SK-N-SH (cell line): Measurements from ENCODE around the gene DHRS13.

Source experiments
- POLR2AphosphoS5 ChIP-seq: IDR thresholded peaks from 2 replicates; pipeline ENCODE4 v1.6.1; 2012; ENCODE audit warnings: low read depth, low read length
- TF ChIP-seq, protein P1 (sequence below): fragments of 200-600 bp; sonication (generic); IDR thresholded peaks from 2 replicates; pipeline ENCODE4 v1.6.1; 2017; ENCODE audit warnings: antibody characterized with exemption, mild to moderate bottlenecking, moderate library complexity

GRCh38 chr17:28855336-28855679 lies 47.6 kb downstream of the DHRS13 start:
- TF ChIP-seq POLR2AphosphoS5: no peak
- TF ChIP-seq, protein P1, sequence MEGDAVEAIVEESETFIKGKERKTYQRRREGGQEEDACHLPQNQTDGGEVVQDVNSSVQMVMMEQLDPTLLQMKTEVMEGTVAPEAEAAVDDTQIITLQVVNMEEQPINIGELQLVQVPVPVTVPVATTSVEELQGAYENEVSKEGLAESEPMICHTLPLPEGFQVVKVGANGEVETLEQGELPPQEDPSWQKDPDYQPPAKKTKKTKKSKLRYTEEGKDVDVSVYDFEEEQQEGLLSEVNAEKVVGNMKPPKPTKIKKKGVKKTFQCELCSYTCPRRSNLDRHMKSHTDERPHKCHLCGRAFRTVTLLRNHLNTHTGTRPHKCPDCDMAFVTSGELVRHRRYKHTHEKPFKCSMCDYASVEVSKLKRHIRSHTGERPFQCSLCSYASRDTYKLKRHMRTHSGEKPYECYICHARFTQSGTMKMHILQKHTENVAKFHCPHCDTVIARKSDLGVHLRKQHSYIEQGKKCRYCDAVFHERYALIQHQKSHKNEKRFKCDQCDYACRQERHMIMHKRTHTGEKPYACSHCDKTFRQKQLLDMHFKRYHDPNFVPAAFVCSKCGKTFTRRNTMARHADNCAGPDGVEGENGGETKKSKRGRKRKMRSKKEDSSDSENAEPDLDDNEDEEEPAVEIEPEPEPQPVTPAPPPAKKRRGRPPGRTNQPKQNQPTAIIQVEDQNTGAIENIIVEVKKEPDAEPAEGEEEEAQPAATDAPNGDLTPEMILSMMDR: no peak
